ENCODE measurements around the gene ABCC5.
A peak's percentile ranks its signal among the peaks of the same experiment; 100 is the strongest.

Gene ABCC5

GRCh38 chr3:183984749-183985729, 32.6 kb downstream of the ABCC5 start:
- peak in 1 of 2 experiments; percentile 90 for DNase-seq (ENCODE audit: low read depth in 1 of 2, low spot score in 1 of 2)
- in situ Hi-C loops (cut with HindIII; ENCODE audit: low pct_unique_long_range_greater_than_20kb, low sequenced_read_pairs), result no loop called here
- TF ChIP-seq JUND (IDR thresholded peaks at IDR 0.05; ENCODE audit: low read depth), result no peak

- TF ChIP-seq JUND (IDR thresholded peaks at IDR 0.05; ENCODE audit: low read depth), result no peak
- in situ Hi-C loops (cut with HindIII; ENCODE audit: low pct_unique_long_range_greater_than_20kb, low sequenced_read_pairs), result no loop called here
- DNase-seq (ENCODE audit: low read depth in 1 of 2, low spot score in 1 of 2), result no peak
These were observed 33.5 kb downstream of the ABCC5 start for GRCh38 chr3:183984127-183984740.

GRCh38 chr3:183981990-183982644, 35.6 kb downstream of the ABCC5 start:
- in situ Hi-C loops (cut with HindIII; ENCODE audit: low pct_unique_long_range_greater_than_20kb, low sequenced_read_pairs), result no loop called here
- DNase-seq (ENCODE audit: low read depth in 1 of 2, low spot score in 1 of 2), result no peak
- TF ChIP-seq JUND (IDR thresholded peaks at IDR 0.05; ENCODE audit: low read depth), result no peak

GRCh38 chr3:183980403-183980802, 37.3 kb downstream of the ABCC5 start:
- DNase-seq (ENCODE audit: low read depth in 1 of 2, low spot score in 1 of 2), result no peak
- in situ Hi-C loops (cut with HindIII; ENCODE audit: low pct_unique_long_range_greater_than_20kb, low sequenced_read_pairs), result no loop called here
- no peak for TF ChIP-seq JUND (IDR thresholded peaks at IDR 0.05; ENCODE audit: low read depth)

- in situ Hi-C loops (cut with HindIII; ENCODE audit: low pct_unique_long_range_greater_than_20kb, low sequenced_read_pairs), result no loop called here
- TF ChIP-seq JUND (IDR thresholded peaks at IDR 0.05; ENCODE audit: low read depth), result no peak
- DNase-seq (ENCODE audit: low read depth in 1 of 2, low spot score in 1 of 2), result no peak
These were observed 41.6 kb downstream of the ABCC5 start for GRCh38 chr3:183975981-183976662.

- DNase-seq (ENCODE audit: low read depth in 1 of 2, low spot score in 1 of 2), result no peak
- no peak for TF ChIP-seq JUND (IDR thresholded peaks at IDR 0.05; ENCODE audit: low read depth)
- in situ Hi-C loops (cut with HindIII; ENCODE audit: low pct_unique_long_range_greater_than_20kb, low sequenced_read_pairs), result no loop called here
These were observed 48.9 kb downstream of the ABCC5 start for GRCh38 chr3:183968666-183969245.

- TF ChIP-seq JUND (IDR thresholded peaks at IDR 0.05; ENCODE audit: low read depth), result no peak
- in situ Hi-C loops (cut with HindIII; ENCODE audit: low pct_unique_long_range_greater_than_20kb, low sequenced_read_pairs), result no loop called here
- no peak for DNase-seq (ENCODE audit: low read depth in 1 of 2, low spot score in 1 of 2)
These were observed 50.0 kb downstream of the ABCC5 start for GRCh38 chr3:183967693-183968092.

- TF ChIP-seq JUND (IDR thresholded peaks at IDR 0.05; ENCODE audit: low read depth), result peak; percentile 80; the same call in 1 of the 2 replicates
- in situ Hi-C loops (cut with HindIII; ENCODE audit: low pct_unique_long_range_greater_than_20kb, low sequenced_read_pairs), result no loop called here
- peak; percentile 64 to 91 for DNase-seq (ENCODE audit: low read depth in 1 of 2, low spot score in 1 of 2)
These were observed 51.3 kb downstream of the ABCC5 start for GRCh38 chr3:183966361-183966791.

- DNase-seq (ENCODE audit: low read depth in 1 of 2, low spot score in 1 of 2), result no peak
- in situ Hi-C loops (cut with HindIII; ENCODE audit: low pct_unique_long_range_greater_than_20kb, low sequenced_read_pairs), result no loop called here
These were observed 54.9 kb downstream of the ABCC5 start for GRCh38 chr3:183962807-183963206.

GRCh38 chr3:183959214-183959613, 58.5 kb downstream of the ABCC5 start:
- no peak for DNase-seq (ENCODE audit: low read depth in 1 of 2, low spot score in 1 of 2)
- in situ Hi-C loops (cut with HindIII; ENCODE audit: low pct_unique_long_range_greater_than_20kb, low sequenced_read_pairs), result no loop called here
- no peak for TF ChIP-seq JUND (IDR thresholded peaks at IDR 0.05; ENCODE audit: low read depth)

More at GRCh38 chr3:183962807-183963206, 54.9 kb downstream of the ABCC5 start:
- no peak for TF ChIP-seq JUND (IDR thresholded peaks at IDR 0.05; ENCODE audit: low read depth)

- in situ Hi-C loops (cut with HindIII; ENCODE audit: low pct_unique_long_range_greater_than_20kb, low sequenced_read_pairs), result no loop called here
- DNase-seq (ENCODE audit: low read depth in 1 of 2, low spot score in 1 of 2), result no peak
- TF ChIP-seq JUND (IDR thresholded peaks at IDR 0.05; ENCODE audit: low read depth), result no peak
These were observed 58.9 kb downstream of the ABCC5 start for GRCh38 chr3:183958775-183959174.

GRCh38 chr3:183958226-183958625, 59.5 kb downstream of the ABCC5 start:
- in situ Hi-C loops (cut with HindIII; ENCODE audit: low pct_unique_long_range_greater_than_20kb, low sequenced_read_pairs), result no loop called here
- no peak for TF ChIP-seq JUND (IDR thresholded peaks at IDR 0.05; ENCODE audit: low read depth)
- peak; percentile 37 to 51 for DNase-seq (ENCODE audit: low read depth in 1 of 2, low spot score in 1 of 2)
